Neutrophil (primary cell): ENCODE measurements around the gene EIF5AL1.
"Not testable (repeated sequence)": the region's sequence is repeated elsewhere in the genome, so short reads cannot be mapped to it uniquely, and the experiment has no call there.

ENCODE experiments used
- H3K27ac ChIP-seq: fragments of 200-600 bp; sonication (generic); 2 replicates; pipeline ENCODE4 v1.5.1; 2016; ENCODE audit warnings: mild to moderate bottlenecking, moderate library complexity
- H3K27me3 ChIP-seq: fragments of 200-600 bp; sonication (generic); 2 replicates; pipeline ENCODE4 v1.6.0; 2016; ENCODE audit warnings: mild to moderate bottlenecking
- H3K36me3 ChIP-seq: fragments of 200-600 bp; sonication (generic); 2 replicates; pipeline ENCODE4 v1.5.1; 2017
- H3K4me1 ChIP-seq, 2 experiments: fragments of 200-600 bp in 1 of 2; sonication (generic) in 1 of 2; 1 replicate in 1 of 2; 2 replicates in 1 of 2; pipeline versions ENCODE4 v1.5.1 to v1.6.1; 2013 to 2016; ENCODE audit warnings: low read depth in 1 of 2, low read length in 1 of 2, mild to moderate bottlenecking in 1 of 2, moderate library complexity in 1 of 2; ENCODE audit not compliant: control insufficient read depth in 1 of 2, insufficient read depth in 1 of 2
- H3K4me3 ChIP-seq, 2 experiments: fragments of 200-600 bp in 1 of 2; sonication (generic) in 1 of 2; 1 replicate in 1 of 2; 2 replicates in 1 of 2; pipeline ENCODE4 v1.5.1; 2013 to 2016; ENCODE audit warnings: low read depth in 1 of 2, low read length in 1 of 2, mild to moderate bottlenecking in 1 of 2, moderate library complexity in 1 of 2
- H3K9me3 ChIP-seq: fragments of 200-600 bp; sonication (generic); 2 replicates; pipeline ENCODE4 v1.5.1; 2016
- CTCF ChIP-seq: fragments of 200-600 bp; sonication (generic); IDR thresholded peaks from 2 replicates; pipeline ENCODE4 v1.5.1; 2016; ENCODE audit warnings: antibody characterized with exemption

The EIF5AL1 gene

DNA sequence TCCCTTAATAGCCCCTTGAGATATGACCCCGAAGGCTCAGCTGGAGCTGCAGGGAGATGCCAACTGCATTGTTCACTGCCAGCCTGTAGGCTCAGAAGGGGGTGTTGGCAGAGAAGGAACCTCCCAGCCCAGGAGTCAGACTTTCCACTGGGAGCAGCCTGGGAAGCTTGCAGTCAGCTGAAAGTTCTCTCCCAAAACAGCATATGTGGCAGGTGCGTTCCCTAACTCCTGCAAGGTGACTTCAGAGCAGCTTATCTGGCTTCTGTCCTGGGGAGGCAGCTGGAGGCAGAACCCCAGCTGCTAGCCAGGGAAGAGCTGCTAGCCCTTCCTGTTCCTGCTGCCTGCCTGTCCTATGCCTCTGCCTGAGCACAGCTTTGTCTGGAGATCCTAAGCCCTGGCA is 39.8 kb downstream of the EIF5AL1 start:
- Histone ChIP-seq H3K4me3 (no peak overlapping the region), H3K36me3 (no peaks in the 10 kb centered on the region), H3K27ac (no peak overlapping the region), H3K9me3 (no peaks in the 10 kb centered on the region), H3K27me3 (no peaks in the 10 kb centered on the region), H3K4me1 (no peaks in the 10 kb centered on the region)
- no peak for TF ChIP-seq CTCF

GRCh38 chr10:79555354-79556309 is 43.3 kb downstream of the EIF5AL1 start:
- no peak for TF ChIP-seq CTCF
- Histone ChIP-seq H3K9me3 (no peaks in the 10 kb centered on the region), H3K27me3 (no peaks in the 10 kb centered on the region), H3K27ac (no peak overlapping the region), H3K4me1 (no peaks in the 10 kb centered on the region), H3K4me3 (no peak overlapping the region), H3K36me3 (no peaks in the 10 kb centered on the region)

GRCh38 chr10:79556961-79557360 is 44.6 kb downstream of the EIF5AL1 start:
- not testable (repeated sequence) for H3K27ac ChIP-seq

DNA sequence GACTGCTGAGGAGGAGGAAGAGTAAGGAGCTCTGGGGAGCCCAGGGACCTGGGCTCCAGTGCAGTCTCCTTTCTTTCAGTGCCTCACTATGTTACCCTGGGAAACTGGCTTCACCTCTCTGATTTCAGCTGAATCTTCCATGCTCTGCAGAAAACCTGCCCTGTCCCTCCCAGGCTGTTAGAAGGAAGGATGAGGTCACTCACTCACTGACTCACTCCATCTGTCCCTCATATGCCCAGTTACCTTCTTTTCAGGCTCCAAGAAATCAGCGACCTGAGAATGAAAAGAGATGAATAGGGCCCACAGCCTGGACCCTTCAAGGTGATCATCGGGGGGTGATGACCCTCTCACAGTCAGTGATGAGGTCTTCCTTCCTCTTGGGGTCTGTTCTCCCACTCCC is 47.4 kb downstream of the EIF5AL1 start:
- Histone ChIP-seq H3K36me3 (no peaks in the 10 kb centered on the region), H3K27ac (no peak overlapping the region), H3K27me3 (peaks cover 19% of the 10 kb centered on the region), H3K9me3 (no peaks in the 10 kb centered on the region), H3K4me1 (no peaks in the 10 kb centered on the region), H3K4me3 (no peak overlapping the region)
- no peak for TF ChIP-seq CTCF

More at GRCh38 chr10:79556961-79557360, 44.6 kb downstream of the EIF5AL1 start:
- H3K4me1 ChIP-seq, H3K27me3 ChIP-seq, H3K4me3 ChIP-seq, H3K36me3 ChIP-seq, H3K9me3 ChIP-seq: not testable (repeated sequence)

- Histone ChIP-seq H3K27ac (no peak within 1 kb of the TSS), H3K36me3 (no peaks in the 10 kb centered on the region), H3K27me3 (peaks cover 19% of the 10 kb centered on the region), H3K9me3 (no peaks in the 10 kb centered on the region), H3K4me3 (no peak within 1 kb of the TSS), H3K4me1 (no peaks in the 10 kb centered on the region)
- TF ChIP-seq CTCF = no peak
These were observed 47.9 kb downstream of the EIF5AL1 start, which contains the start of gene SFTPA2 for GRCh38 chr10:79560160-79560709. Gene SFTPA2, minus strand, starts transcription at chr10:79560407. Its CDS starts 924 bp downstream, at chr10:79559483.

GRCh38 chr10:79561257-79561656 is 48.9 kb downstream of the EIF5AL1 start:
- Histone ChIP-seq H3K9me3 (no peaks in the 10 kb centered on the region), H3K27ac (no peak overlapping the region), H3K27me3 (peaks cover 22% of the 10 kb centered on the region), H3K4me1 (no peaks in the 10 kb centered on the region), H3K4me3 (no peak overlapping the region), H3K36me3 (no peaks in the 10 kb centered on the region)
- TF ChIP-seq CTCF = no peak
